K562 (cell line): ENCODE measurements around the gene PRKAR2B. TPM values are rescaled to one million over a fixed set of nuclear protein-coding genes. Genes with fewer than 3 reads are reported as not detected.

Experiments used
- CHCHD3 ChIP-seq: fragments of 250-450 bp; sonication (Bioruptor Pico); IDR thresholded peaks from 2 replicates; pipeline ENCODE4 v2.1.2; 2022; ENCODE audit warnings: mild to moderate bottlenecking
- CHD7 ChIP-seq: fragments of 200-600 bp; sonication (generic); IDR thresholded peaks from one replicate; pipeline ENCODE4 v1.6.1; 2012; ENCODE audit warnings: mild to moderate bottlenecking, low read depth, low read length, inconsistent platforms
- ZBTB43 ChIP-seq: sonication (generic); formaldehyde crosslinking; IDR thresholded peaks from 2 replicates; pipeline ENCODE4 v1.8.0; 2023; ENCODE audit warnings: mild to moderate bottlenecking, missing genetic modification reagents
- ZNF324 ChIP-seq: fragments of 250-450 bp; sonication (Bioruptor Pico); IDR thresholded peaks from 2 replicates; pipeline ENCODE4 v1.4.0; 2020; ENCODE audit warnings: mild to moderate bottlenecking
- ZNF561 ChIP-seq: fragments of 450-650 bp; formaldehyde crosslinking; conservative IDR thresholded peaks from 2 replicates; pipeline ENCODE4 v1.4.0; 2020; ENCODE audit warnings: mild to moderate bottlenecking, moderate library complexity
- polyA plus RNA-seq, 8 experiments: library from polyadenylated mRNA; depleted of rRNA in 4 of 8; stranded (reverse) in 5 of 8; unstranded in 3 of 8; fragments of >200 nt; fragmentation: Nextera tagmentation in 2 of 8; fragmentation: Illumina TruSeq in 1 of 8; extraction: Ambion mirVana in 2 of 8; extraction: Trizol in 1 of 8; gene quantifications; 2 replicates each; pipeline versions ENCODE4 v1.2.1 to v1.2.3, GENCODE V29; 2011 to 2014; ENCODE audit warnings: inconsistent platforms in 1 of 8, missing spikeins in 1 of 8
- total RNA-seq, 7 experiments: library from RNA; depleted of rRNA in 6 of 7; stranded (reverse); fragments of >200 nt in 6 of 7; fragmentation: Illumina TruSeq in 2 of 7; extraction: Trizol in 2 of 7; gene quantifications; 2 replicates each; pipeline versions ENCODE4 v1.2.1 to v1.2.3, GENCODE V29; 2011 to 2021; ENCODE audit warnings: low replicate concordance in 1 of 7
- TF ChIP-seq, protein P1 (sequence below), 2 experiments: IDR thresholded peaks in 1 of 2; conservative IDR thresholded peaks in 1 of 2; 2 replicates each; pipeline ENCODE4 v1.6.1; 2016; ENCODE audit warnings: low read depth in 2 of 2, mild to moderate bottlenecking in 1 of 2, missing compliant biosample characterization in 1 of 2, missing genetic modification characterization in 1 of 2, moderate library complexity in 1 of 2
- TF ChIP-seq, protein P2 (sequence below): IDR thresholded peaks from 2 replicates; pipeline ENCODE4 v1.6.1; 2012; ENCODE audit warnings: low read depth, low read length, improper control_type of control experiment, borderline replicate concordance

The PRKAR2B gene
- total and polyA plus RNA-seq, 9 of the 15 experiments (the other 6 are each of a cell fraction or from before 2014, with no cell fraction given), result 59.0 to 173 (median 129) TPM

DNA sequence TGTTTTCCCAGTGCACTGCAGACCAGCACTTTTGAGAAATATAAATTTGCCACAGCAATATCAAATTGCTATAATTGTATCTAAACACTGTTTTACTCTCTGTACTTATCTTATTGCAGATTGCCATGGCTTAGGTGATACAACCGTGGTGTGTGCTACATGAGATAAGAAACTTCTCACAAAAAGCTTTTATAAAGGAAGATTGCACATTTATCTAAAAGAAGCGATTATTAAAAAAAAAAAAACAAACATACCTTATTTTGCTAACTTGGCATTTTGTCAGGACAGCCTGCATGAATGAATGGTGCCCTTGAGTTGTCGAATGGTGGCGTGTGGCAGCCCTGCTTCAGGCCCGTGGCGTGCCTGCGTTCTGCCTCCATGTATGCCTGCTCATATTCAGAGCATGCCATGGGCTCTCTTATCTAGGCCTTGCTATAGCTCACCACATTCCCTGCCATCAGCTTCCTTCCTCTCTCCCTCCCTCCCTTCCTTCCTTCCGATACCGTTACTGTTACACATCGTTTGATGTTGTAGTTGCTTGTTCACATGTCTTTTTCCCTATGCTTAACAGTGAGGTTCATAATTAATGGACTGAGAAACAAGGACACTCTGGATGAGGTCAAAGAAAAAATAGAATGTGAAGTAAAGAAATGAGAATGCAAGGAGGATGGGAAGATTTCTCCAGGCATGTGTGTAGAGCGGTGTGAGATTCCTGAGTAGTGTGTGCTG, 34.9 kb downstream of the PRKAR2B start (continued):
- TF ChIP-seq CHD7 (no peak), CHCHD3 (CRISPR knock-in tag) (no peak), ZNF324 (CRISPR knock-in tag) (no peak), ZBTB43 (CRISPR knock-in tag) (no peak), ZNF561 (CRISPR knock-in tag) (no peak)
- TF ChIP-seq, protein P1, sequence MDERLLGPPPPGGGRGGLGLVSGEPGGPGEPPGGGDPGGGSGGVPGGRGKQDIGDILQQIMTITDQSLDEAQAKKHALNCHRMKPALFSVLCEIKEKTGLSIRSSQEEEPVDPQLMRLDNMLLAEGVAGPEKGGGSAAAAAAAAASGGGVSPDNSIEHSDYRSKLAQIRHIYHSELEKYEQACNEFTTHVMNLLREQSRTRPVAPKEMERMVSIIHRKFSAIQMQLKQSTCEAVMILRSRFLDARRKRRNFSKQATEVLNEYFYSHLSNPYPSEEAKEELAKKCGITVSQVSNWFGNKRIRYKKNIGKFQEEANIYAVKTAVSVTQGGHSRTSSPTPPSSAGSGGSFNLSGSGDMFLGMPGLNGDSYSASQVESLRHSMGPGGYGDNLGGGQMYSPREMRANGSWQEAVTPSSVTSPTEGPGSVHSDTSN (CRISPR knock-in tag; IDR thresholded peaks at IDR 0.05; ENCODE audit: low read depth), result no peak
- TF ChIP-seq, protein P1 (tag; conservative IDR thresholded peaks at IDR 0.05; ENCODE audit: low read depth), result no peak
- TF ChIP-seq, protein P2, sequence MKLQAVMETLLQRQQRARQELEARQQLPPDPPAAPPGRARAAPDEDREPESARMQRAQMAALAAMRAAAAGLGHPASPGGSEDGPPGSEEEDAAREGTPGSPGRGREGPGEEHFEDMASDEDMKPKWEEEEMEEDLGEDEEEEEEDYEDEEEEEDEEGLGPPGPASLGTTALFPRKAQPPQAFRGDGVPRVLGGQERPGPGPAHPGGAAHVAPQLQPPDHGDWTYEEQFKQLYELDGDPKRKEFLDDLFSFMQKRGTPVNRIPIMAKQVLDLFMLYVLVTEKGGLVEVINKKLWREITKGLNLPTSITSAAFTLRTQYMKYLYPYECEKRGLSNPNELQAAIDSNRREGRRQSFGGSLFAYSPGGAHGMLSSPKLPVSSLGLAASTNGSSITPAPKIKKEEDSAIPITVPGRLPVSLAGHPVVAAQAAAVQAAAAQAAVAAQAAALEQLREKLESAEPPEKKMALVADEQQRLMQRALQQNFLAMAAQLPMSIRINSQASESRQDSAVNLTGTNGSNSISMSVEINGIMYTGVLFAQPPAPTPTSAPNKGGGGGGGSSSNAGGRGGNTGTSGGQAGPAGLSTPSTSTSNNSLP, result peak; percentile 85; the same call in 1 of the 2 replicates
